Cerebellar cortex (tissue), 1 donor: Measurements from ENCODE around the gene AIPL1.

Source experiments
- DNase-seq: peaks from one replicate; pipeline ENCODE4 v3.0.0-alpha.2; 2015; ENCODE audit warnings: low spot score

Gene AIPL1

DNA sequence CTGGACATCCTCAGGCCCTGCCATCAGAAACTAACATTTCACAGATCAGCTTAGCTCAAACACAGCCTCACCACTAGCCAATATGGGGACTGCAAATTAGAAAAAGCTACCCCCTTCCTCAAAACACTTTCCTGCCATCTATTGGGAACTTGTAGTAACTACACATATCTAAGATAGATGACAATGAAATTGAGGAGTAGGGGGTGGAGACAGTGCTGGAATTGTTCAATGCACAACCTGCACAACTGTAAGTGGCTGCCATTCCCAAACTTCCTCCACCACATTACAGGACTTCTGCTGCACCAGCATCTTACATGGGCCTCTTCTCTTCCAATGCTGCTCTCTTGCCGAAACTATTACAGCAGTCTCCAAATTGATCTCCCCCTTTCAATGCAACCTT lies 21.9 kb downstream of the AIPL1 start:
- DNase-seq: peak; percentile 64

DNA sequence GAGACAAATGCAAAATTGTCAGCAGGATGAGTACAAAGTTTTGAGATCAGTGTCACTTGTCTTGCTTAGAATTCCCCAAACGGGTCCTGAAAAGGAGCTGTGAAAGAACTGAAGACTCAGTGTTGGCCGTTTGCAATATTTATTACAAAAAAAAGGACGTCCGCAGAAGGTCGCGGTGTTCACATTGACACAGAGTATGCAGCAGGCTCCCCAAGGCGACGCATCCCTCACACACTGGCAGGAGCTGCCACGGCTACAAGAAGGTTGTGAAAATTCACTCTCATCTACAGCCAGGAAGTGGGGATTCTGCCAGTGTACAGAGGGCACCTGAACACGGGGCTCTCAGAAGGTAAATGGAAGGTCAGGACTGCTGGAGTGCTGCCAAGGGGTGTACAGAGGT lies 26.2 kb downstream of the AIPL1 start:
- no peak for DNase-seq

DNA sequence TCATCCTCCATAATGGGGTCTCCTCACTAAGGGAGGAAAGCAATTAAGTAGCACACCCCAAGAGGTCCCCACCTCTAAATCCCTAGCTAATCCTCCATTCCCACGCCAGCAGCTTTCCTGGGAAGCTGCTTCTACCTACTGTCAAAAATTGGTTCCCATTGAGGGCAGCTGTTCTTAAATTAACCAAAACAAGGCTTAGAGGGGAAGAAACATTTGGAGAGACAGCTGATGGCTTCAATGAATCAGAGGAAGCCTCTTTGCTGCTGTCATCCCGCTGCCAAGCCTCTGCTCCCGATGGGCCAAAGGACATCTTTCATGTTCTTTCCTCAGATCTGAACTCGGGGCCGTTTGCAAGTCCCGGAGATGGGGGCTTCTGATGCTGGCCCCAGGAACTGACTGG lies 26.6 kb downstream of the AIPL1 start:
- DNase-seq: no peak

DNA sequence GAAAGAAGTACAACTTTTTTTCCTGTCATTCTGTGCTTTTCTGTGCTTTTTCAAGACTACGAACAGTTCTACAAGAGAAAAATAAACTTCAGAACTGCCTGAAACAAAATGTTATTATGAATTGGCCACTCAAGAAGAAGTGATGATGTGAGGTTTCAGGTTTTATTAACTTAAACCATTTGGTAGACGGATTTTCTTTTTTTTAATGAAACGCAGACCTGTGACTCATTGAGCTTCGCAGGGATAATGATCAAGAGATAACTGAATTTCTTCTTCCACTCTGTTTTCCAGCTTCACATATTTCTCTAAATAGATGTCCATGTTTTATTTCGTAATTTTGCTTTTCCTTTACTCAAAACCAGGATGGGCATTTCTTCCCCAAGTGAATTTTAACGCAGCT lies 32.7 kb downstream of the AIPL1 start:
- no peak for DNase-seq

DNA sequence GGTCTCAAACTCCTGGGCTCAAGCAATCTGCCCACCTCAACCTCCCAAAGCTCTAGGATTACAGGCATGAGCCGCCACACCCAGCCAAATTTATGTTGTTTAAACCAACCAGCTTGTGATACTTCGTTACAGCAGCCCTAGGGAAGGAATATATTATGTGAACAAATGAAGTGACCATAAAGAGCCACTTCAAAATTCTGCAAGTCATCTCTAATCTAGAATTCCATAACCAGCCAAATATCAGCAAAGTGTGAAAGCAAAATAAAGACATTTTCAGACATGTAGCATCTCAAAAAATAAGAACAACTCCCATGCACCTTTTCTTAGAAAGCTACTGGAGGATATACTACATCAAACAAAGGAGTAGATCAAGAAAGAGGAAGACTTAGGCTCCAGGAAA lies 36.0 kb downstream of the AIPL1 start:
- DNase-seq: no peak

DNA sequence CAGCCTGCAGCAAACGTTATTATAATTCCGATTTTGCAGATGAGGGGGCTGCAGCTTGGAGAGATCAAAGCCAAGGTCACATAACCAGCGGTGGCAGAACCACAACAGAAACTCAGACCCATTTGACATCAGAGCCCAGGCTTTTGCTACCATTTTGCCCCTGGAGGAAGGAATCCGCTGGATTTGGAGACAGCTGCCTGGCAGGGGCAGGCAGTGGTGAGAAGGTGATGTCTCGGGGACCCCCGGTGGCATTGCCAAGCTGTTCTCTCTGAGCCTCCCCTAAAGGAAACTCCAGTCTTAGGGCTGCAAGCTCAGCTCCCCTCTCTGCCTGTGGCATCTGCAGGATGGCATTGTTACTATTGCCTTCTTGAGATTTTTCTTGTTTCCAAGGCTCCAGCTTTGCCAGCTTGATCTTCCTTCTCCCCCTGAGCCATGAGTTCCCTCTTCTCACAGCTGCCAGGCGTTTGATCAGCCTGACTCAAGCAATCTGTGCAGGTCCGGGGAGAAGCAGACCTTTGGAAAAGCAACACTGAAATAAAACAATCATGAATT lies 40.8 kb downstream of the AIPL1 start:
- DNase-seq: no peak

DNA sequence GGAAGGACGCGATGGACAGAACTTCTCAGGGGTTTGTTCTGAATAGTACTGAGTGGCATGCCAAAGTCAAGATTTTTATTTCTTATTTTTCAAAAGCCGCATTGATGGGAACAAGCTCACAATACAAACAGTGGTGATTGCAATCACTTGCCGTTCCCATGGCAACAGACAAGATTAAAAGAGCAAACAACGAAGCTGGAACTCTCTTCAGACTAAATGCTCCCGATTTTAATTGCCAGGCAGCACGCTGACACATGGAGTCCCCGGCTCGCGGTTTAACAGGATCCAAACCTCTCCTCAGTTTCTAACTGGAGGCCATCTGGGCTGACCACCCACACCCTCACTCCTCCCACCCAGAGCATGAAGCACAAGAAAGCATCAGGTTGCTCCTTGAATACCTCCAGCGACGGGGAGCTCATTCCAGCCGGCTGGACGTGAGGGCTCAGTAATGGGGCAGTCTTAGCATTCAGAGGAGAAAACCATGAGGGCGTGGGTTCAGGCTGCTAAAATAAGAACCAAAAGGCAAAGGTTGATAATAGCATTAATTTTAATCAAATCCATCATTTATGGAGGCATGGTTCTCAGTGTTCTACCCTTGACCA lies 41.5 kb downstream of the AIPL1 start:
- no peak for DNase-seq

DNA sequence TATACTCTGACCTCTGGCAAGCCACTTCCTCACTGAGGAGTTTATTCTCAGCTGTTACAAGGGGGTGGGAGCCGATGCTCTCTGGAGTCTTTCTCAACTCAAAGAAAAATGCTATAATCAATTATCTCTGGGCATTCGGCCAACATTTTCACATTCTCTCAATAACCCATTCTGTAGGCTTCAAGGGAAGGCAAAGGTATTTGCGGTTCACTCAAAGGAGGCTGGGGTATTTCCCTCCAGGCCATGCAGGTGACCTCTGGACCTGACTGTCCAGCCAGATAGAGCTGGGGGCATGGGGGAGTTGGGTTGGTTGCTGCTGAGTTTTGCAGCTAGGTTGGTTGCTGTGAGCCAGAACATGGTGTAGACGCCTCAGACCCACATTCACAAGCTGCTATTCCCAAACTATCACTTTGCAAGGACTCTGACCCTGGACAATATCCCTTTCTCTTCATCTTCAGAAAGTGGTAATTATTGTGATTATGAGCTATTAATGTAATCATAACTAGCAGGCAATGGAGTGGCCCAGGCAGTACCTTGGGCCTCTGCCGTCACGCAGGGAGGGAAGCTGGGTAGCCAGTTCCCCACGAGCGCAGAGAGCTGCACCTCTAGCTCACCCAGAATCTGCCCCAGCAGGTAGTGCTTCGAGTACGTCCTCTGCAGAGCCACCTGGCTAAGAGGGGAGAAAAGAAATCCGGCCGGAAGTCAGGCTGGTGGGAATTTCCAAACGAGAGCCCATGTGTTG lies 42.1 kb downstream of the AIPL1 start:
- no peak for DNase-seq

DNA sequence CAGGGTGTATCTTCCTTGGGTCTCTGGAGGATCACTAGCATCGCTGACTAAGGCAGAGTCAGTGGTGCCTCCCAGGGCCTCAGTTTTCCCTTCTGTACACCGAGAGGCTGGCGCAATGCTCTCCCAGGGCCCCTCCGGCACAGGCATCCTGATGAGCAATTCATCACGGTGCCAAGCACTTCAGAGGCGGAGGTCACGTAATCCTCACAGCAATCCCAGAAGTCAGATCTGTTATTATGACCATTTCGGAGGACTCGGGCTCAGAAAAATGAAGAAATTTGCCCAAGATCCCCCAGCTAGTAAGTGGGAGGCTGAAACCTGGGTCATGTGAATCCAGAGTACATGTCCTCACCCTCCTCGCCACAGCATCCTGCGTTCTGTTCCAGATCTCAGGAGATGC lies 46.5 kb downstream of the AIPL1 start:
- no peak for DNase-seq

DNA sequence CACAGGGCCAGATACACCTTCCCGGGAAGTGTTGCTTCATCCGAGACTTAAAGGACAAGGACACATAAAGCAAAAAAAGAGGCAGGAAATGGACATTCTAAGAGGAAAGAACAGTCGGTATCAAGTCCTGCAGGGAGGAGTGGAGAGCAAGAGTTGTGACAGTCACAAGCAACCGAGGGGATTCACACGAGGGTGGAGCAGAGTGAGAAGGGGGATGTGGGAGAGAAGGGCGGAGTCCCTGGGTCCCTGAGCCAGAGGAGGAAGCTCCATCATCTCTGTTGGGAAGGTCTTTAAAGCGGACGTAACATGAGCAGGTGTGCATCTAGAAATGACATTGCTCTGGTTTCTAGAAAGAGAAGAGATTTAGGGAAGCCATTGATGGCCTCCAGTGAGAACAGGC lies 47.1 kb downstream of the AIPL1 start:
- DNase-seq: no peak

DNA sequence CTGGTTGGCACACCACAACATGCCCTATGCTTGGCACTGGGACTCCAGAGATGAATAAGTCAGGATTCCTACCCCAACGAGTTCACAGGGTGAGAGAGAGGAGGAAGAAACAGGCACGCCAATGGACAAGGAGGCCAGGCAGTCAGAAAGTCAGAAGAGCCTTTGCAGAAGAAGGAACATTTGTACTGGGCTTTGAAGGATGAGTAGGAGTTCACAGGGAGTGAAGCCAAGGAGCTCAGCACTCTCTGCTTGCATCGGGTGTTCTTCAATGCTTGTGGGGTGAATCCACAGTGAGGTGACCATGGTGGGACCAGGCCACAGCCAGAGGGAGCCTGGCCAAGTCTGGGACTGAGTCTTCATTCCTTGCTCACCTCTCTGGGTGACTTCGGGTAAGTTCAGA lies 47.5 kb downstream of the AIPL1 start:
- DNase-seq: no peak

DNA sequence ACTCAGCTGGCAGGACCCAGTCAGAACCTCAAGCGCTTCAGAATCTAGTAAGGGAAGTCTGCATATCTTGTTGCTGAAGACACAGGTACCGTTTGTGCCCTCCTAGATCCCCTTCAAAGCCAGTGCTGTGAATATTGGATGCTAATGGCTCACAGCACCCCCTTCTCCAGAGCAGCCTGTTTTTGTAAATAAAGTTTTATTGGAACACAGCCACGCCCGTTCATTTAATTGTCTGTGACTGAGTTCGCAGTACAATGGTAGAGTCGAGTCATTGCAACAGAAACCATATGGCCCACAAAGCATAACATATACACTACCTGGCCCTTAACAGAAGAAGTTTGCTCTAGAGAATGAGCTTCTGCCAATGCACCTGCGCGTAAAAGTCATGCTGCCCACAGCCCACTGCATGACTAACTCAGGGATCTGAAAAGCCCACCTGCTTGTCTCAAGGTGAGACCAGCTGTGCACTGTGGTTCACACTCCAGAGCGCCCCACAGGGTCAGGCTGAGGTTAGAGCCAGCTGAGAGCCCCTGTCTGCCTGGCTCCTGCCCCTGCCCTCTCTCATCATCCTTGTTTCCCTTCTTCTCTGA lies 48.8 kb downstream of the AIPL1 start:
- DNase-seq: no peak

DNA sequence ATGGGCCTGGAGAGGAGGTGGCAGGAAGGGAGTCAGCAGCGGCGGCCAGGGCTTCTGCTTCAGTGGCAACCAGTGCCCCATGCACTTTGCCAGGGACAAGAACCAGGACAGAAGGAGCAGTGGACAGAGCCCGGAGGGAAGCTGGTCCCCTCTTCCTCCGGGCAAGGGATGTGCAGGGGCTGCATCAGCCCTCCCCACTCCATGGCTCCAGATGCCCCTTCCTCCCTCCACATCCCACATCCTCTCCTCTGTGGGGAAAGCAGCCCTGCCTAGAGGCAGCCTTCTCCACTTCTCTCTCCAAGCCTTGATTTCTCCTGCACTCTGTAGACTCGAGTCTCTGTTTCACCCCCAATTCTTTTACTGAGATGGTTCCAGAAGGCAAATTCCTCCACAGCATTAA lies 50.4 kb downstream of the AIPL1 start:
- no peak for DNase-seq

DNA sequence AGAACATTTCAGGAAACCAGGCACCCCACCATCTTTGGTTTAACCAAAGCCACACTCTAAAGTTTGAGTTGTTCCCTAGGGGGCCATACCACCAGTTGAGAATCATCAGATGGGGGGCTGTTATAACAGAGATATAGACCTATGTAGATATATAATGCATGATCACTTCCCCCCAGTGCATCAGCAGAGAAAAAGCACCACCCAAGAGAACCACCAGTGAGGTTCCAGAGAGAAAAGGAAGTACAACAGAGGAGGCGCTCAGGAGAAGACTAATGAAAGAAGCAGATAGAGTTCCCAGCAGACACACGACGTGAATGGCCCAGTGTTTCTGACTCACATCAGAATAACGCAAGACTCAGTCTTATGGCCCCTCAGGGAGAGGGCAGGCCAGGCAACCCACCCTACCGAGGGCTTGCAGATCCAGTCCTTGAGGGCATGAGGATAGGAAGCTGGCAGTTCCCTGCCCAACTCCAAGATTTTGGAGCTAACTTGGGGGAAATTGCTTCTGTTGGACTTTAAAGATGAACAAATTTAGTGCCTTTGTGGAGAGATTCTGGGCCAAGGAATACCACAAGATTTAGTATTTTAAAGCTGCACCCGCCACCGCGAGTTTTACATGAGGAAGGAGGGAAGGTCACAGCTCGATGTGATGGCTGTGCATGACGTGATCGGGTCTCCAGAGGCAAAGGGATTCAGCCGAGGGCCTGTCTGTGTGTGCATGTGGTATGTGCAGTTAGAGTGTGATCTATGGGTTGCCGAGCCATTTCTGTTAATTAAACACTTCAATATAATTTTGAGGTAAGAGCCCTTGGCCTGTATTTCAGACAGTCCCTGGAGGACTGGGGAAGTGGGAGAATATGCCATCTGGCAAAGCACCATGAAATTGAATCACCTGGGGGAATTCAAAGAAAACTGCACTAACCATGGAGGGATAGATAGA lies 53.1 kb downstream of the AIPL1 start:
- DNase-seq: no peak

DNA sequence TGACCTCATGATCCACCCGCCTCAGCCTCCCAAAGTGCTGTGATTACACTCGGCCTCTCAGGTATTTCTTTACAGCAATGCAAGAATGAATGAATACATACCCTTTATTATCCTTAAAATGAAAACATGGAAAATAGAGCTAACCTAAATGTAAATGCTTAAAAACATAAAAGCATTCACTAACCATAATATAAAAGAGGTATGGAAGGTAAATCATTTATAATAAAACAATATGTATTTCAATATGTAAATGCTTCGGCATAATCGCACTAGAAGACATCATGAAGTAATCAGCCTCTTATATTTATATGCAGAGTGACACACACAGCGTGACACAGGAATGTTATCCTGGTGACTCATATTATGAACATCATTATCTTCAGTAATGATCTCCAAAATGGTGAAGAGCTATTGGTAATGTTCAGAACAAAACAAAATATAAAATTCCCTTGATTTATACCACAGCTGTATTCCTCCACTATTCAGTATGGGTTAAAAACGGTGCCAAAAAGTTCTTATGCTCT lies 53.9 kb downstream of the AIPL1 start:
- DNase-seq: no peak

DNA sequence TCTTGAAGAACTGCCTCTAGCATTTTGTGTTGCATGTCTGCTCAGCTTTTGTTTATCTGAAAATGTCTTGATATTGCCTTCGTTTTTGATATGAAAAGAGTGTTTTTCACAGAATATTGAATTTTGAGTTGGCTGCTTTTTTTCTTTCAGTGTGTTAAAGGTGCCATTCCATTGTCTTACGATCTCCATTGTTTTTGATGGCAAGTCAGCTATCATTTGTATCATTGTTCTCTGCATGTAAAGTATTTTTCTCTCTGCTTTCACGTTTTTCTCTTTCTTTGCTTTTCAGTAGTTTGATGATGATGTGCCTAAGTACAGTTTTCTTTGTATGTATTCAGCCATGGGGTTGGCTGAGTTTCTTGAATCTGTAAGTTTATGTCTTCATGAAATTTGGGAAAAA lies 57.0 kb downstream of the AIPL1 start:
- no peak for DNase-seq

DNA sequence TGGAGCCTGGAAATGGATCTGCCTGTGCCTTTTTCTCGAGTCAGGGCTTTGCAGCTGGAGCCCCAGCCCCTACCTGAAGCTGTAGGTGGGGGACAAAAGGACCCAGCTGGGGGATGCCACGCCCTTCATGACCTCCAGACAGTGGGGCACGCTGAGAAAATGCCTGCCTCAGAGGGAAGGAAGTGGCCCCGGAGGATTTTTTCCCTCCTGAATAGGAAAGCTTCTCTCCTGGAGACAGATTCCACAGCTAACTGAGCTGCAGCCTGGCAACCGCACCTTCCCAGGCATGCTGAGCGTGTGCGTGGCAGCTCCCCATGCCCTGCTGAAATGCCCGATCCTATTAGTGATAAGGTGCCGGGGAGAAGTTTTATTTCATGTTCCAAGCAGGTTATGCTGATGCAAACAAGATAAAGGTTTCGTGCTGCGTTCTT lies 58.0 kb downstream of the AIPL1 start:
- DNase-seq: no peak

DNA sequence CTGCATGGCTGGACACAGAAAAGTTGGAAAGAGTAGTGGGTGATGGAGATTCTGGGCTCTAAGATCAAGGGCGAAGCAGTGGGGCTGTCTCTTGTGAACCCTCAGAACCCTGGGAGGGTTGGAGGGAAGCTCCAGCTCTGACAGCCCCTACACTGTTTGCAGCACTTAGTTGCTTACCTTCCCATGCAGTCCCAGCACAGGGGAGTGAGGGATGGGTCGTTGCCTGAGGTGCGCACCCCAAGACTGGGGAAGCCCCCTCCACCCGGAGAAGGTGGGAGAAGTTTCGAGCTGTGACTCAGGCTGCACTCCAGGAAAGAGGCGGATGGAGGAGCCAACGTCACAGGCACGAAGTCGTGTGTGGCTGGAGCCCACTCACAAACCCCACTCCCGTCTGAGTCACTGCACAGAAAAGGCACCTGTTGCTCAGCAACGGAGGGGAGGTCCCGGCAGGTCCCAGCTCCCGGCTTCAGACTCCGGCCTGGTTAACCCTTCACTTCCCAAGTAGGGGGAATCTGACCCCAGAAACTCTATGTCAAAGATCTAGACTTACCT lies 60.1 kb downstream of the AIPL1 start:
- no peak for DNase-seq

DNA sequence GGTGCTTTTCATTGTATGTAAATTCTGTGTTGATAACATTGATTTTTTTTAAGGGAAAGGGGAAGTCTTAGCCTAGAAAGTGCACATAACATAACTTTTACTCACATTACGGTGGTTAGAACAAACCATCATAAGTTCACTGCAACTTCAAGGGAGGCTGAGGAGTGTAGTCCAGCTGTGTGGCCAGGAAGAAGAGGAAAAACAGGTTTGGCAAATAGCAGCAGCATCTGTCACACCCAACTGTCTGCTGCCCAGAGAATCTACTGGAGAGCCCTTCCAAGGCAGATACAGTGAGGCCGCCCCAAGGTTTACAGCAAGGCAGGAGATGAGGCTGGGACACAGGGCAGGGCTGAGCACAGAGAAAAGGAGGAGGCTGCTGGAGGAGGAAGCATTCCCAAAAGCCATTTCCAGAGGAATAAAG lies 60.6 kb downstream of the AIPL1 start:
- no peak for DNase-seq
